NCI-H510A (cell line): ENCODE measurements around the gene S100G.

ENCODE experiments used
- DNase-seq: peaks from one replicate; lab custom pipeline; 2025; lab: John Stamatoyannopoulos, UW

Gene S100G

GRCh38 chrX:16646366-16647138 lies 3.4 kb upstream of the S100G start:
- no peak for DNase-seq

DNA sequence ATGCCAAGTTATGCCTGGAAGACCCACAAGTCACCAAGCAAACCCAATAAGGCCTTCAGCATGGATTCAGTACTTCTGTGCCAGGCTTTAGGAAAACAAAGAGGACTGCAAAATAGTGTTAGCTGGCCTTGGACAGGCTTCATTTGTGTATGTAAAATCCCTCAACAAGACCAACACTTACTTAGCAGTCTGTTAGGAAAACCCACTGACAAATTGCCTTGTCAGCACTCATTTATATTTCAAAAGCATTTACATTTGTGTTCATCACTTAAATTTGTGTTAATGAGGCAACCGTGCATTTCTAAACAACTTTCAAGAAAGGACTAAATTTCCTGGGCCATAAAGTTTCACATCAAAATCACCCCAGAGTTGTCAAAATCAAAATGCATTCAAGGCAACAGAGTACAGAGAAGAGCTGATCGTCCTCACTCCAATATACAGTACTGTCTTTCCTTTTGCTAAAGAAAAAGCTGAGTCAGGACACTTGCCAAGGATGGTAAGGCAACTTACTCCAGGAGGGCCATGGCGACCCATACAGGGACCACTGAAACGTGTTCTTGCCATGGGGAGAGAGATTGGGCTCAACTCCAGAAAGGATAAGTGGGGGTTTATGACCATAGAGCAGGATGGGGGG lies 1.6 kb downstream of the S100G start:
- DNase-seq, result no peak

- no peak for DNase-seq
Observed at GRCh38 chrX:16653424-16653823, 3.5 kb downstream of the S100G start.

GRCh38 chrX:16654093-16654492 lies 4.1 kb downstream of the S100G start:
- no peak for DNase-seq

GRCh38 chrX:16658284-16658683 lies 8.3 kb downstream of the S100G start:
- no peak for DNase-seq

- no peak for DNase-seq
Observed at GRCh38 chrX:16659321-16659720, 9.4 kb downstream of the S100G start.

DNA sequence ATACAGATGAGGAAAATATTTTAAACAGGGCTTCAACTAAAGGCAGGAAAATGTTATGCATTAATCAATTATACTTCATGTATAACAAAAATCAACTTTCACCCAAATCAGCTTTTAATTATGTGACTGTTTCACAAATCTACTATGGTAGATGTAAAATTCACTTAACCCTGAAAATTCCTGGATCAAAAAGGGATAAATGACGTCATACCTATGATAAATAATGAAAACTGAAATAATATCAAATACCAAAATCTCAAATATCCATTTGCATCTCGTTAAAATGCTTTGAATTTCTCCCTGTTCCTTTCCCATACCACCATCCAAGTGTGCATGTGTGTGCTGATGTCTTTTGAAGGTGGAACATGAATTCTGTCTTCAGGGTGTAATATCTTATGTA lies 11.5 kb downstream of the S100G start:
- DNase-seq, result no peak

GRCh38 chrX:16662402-16662801 lies 12.4 kb downstream of the S100G start:
- DNase-seq, result no peak

DNA sequence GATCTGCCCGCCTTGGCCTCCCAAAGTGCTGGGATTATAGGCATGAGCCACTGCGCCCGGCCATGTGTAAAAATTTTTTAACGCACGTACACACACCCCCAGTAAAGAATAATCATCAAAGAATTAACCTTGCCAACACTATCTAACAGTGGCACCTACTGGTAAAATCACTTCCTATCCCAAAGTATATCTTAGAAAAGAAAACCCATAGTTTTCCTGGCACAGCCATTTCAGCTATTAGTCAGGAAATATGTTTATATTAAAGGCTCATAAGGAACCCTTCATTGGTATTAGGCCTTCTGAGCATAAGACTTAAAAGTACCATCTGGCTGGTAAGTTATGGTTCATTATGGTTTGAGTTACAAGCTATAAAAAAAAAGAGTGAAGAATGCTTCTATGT lies 14.1 kb downstream of the S100G start:
- no peak for DNase-seq

GRCh38 chrX:16664626-16665025 lies 14.7 kb downstream of the S100G start:
- no peak for DNase-seq

- no peak for DNase-seq
Observed at GRCh38 chrX:16665089-16665488, 15.1 kb downstream of the S100G start.

GRCh38 chrX:16666541-16666940 lies 16.6 kb downstream of the S100G start:
- DNase-seq, result no peak

DNA sequence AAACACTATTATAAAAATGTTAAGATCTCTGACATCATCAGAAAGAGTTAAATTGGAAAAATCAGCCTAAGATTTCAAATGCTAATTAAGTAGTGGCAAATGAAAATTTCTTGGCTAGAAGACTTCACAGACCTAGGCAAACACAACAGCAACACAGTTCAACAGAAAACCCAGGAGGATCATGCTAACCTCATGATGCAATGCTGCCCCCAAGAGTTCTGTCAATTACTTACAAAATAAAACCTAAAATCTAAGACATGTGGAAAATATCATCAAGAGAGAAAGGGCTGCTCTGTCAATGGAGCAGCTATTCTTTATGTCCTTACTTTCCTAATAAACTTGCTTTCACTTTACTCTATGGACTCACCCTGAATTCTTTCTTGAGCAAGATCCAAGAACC lies 21.0 kb downstream of the S100G start:
- no peak for DNase-seq

DNA sequence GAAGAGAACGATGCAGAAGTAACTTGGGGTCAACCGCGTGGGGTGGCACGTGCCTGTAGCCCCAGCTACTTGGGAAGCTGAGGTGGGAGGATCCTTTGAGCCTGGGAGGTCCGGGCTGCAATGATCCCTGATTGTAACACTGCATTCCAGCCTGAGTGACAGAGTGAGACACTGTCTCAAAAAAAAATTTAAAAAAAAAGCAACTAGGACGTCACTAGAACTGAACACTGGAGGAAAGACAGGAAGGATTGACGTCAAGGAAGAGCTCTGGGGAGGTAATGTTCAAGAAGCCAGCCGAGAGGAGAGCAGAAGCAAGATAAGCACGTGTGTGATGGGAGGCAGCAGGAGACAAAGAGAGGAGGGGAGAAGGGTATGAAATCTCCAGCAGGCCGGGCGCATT lies 28.7 kb downstream of the S100G start:
- DNase-seq, result no peak

- no peak for DNase-seq
Observed at GRCh38 chrX:16683007-16683664, 33.2 kb downstream of the S100G start.

DNA sequence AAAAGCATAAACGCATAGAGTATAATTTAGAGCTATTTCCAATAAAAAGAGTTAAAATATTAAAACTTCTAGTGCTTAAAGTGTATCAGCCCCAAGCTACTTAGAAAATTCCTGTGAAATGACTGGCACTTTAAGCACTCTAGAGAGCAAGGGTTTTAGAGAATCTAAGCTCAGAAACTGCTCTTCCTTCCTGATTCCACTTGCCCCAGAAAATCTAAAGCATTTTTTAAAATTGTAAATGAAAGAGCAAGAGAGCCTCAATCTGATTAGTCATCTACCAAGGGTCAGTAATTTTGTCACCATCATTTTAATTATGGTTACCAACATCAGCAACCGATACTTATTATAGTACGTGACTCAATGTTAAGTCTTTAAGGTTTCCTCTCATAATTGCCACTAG lies 37.6 kb downstream of the S100G start:
- DNase-seq, result no peak

GRCh38 chrX:16695079-16695676 lies 45.2 kb downstream of the S100G start:
- no peak for DNase-seq

- DNase-seq, result no peak
Observed at GRCh38 chrX:16696956-16697355, 47.0 kb downstream of the S100G start.

- DNase-seq, result no peak
Observed at GRCh38 chrX:16699389-16699788, 49.4 kb downstream of the S100G start.

DNA sequence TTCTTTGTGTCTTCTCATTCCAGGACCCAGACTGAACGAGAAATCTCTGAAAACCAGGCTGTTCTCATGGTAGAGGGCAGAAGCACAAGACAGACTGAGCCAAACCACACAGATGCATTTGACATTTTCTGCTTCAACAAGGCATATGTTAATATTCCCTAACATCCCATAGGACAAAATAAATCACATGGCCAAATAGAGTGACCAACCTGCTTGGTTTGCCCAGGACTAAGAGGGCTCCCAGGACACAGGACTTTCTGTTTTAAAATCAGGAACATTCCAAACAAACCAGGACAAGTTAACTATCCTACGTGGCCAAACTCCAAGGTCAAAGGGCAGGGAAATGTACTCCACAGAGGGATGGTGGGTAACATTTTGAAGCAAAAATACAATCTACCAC lies 50.8 kb downstream of the S100G start:
- DNase-seq, result no peak

GRCh38 chrX:16702700-16703599 lies 53.0 kb downstream of the S100G start:
- no peak for DNase-seq
